HG03135 (cell line): Measurements from ENCODE around the gene ISM1.

Experiments
- ATAC-seq: cut with Tn5 transposase; IDR thresholded peaks from one replicate; pipeline ENCODE4 v1.9.1; 2021; ENCODE audit warnings: mild to moderate bottlenecking, moderate library complexity; ENCODE audit not compliant: unreplicated experiment

Gene ISM1

GRCh38 chr20:13251904-13252297 is 30.8 kb downstream of the ISM1 start:
- ATAC-seq: no peak

- ATAC-seq: no peak
Observed at GRCh38 chr20:13255356-13255755, 34.3 kb downstream of the ISM1 start.

GRCh38 chr20:13256606-13257005 is 35.5 kb downstream of the ISM1 start:
- ATAC-seq: no peak

- ATAC-seq: no peak
Observed at GRCh38 chr20:13259921-13260320, 38.8 kb downstream of the ISM1 start.

GRCh38 chr20:13260650-13261279 is 39.7 kb downstream of the ISM1 start:
- ATAC-seq: no peak

GRCh38 chr20:13261460-13262301 is 40.6 kb downstream of the ISM1 start:
- peak; percentile 64 for ATAC-seq

- no peak for ATAC-seq
Observed at GRCh38 chr20:13262302-13262650, 41.2 kb downstream of the ISM1 start.

GRCh38 chr20:13262671-13263360 is 41.7 kb downstream of the ISM1 start:
- no peak for ATAC-seq

- ATAC-seq: no peak
Observed at GRCh38 chr20:13263451-13263850, 42.4 kb downstream of the ISM1 start.

GRCh38 chr20:13264907-13265306 is 43.8 kb downstream of the ISM1 start:
- no peak for ATAC-seq

- no peak for ATAC-seq
Observed at GRCh38 chr20:13265941-13266340, 44.9 kb downstream of the ISM1 start.

GRCh38 chr20:13267231-13267630 is 46.2 kb downstream of the ISM1 start:
- no peak for ATAC-seq

GRCh38 chr20:13268953-13269352 is 47.9 kb downstream of the ISM1 start:
- ATAC-seq: no peak

GRCh38 chr20:13270211-13270610 is 49.1 kb downstream of the ISM1 start:
- no peak for ATAC-seq

GRCh38 chr20:13271098-13271497 is 50.0 kb downstream of the ISM1 start:
- ATAC-seq: no peak

GRCh38 chr20:13271977-13272975 is 51.2 kb downstream of the ISM1 start:
- no peak for ATAC-seq

- no peak for ATAC-seq
Observed at GRCh38 chr20:13274275-13274861, 53.3 kb downstream of the ISM1 start.

- ATAC-seq: no peak
Observed at GRCh38 chr20:13276945-13277541, 56.0 kb downstream of the ISM1 start.

GRCh38 chr20:13277663-13278295 is 56.7 kb downstream of the ISM1 start:
- no peak for ATAC-seq
